Stimulated activated naive CD4-positive, alpha-beta T cell (primary cell): ENCODE results near the gene FHL2.
A peak's percentile ranks its signal among the peaks of the same experiment; 100 is the strongest.
"Not testable (repeated sequence)": the region's sequence is repeated elsewhere in the genome, so short reads cannot be mapped to it uniquely, and the experiment has no call there.

Source experiments
- DNase-seq, 6 experiments: peaks; one replicate each; lab custom pipeline; 2025; lab: John Stamatoyannopoulos, UW

The FHL2 gene

DNA sequence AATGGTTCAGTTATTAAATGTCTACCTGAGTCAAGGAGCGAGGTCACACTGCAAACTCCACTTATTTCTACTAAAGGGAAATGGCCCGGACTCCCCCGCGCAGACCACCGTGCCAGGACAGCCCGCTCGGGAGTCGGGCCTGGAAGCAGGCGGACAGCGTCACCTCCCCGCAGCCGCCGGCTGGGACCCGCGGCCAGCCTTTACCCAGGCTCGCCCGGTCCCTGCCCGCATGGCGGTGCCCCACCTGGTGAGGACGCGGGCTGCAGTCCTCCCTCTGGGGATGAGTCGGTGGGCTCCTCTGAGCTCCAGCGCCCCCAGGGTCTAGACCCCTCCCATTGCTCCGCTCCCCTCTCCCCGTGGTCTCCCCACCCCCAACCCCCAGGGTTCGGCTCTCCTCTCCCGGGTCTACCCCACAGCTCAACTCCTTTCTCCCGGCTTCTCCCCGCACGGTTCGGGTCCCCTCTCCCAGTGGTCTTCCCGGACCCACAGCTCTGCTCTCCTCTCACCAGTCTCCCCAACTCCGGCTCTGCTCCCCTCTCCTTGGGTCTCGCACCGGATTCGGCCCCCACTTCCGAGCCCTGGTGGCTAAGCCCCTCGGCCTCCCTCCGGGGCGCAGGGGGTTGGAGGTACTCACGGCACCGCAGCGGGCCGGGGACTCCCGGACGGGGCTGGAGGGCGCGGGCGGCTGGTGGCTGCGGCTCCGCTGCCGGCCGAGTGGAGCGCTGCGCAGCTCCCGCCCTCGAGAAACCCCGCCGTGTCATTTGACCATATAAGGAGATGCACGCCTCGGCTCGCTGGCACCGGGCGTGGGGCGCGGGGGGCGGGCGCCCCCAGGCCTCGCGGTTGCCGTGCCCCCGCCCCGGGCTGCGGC, at the start of gene FHL2:
Gene FHL2, minus strand, starts transcription at position 716 of the 871 bp plus-strand sequence. CDS start 12,535 bp downstream, outside the sequence.
- peak; percentile 37 to 80 (median 64) for DNase-seq

GRCh38 chr2:105447476-105447875, 48.6 kb upstream of the FHL2 start:
- no peak for DNase-seq

GRCh38 chr2:105446501-105446900, 47.6 kb upstream of the FHL2 start:
- no peak for DNase-seq

- DNase-seq, result no peak
Measured at GRCh38 chr2:105445976-105446375, 47.1 kb upstream of the FHL2 start.

- DNase-seq, result no peak
Measured at GRCh38 chr2:105445498-105445897, 46.6 kb upstream of the FHL2 start.

GRCh38 chr2:105443617-105444598, 45.1 kb upstream of the FHL2 start:
- DNase-seq, result no peak

DNA sequence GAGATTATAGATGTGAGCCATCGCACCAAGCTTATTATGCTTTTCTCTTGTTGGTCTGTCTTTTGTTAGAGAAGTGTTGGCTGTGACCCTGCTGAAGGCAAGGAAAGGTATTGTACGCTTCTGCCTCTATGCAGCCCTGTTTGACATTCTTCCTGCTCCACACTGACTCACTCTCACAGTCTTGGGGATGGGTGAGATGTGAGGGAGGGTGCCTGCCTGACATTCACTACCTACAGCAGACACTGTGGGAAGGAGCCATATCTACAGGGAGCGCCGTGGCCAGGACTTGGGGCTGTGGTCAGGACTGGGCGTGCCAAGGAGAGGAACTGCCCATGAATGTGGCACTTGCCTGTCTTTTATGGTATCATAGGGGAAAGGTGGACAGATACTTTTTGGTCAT, 43.9 kb upstream of the FHL2 start:
- DNase-seq, result no peak

DNA sequence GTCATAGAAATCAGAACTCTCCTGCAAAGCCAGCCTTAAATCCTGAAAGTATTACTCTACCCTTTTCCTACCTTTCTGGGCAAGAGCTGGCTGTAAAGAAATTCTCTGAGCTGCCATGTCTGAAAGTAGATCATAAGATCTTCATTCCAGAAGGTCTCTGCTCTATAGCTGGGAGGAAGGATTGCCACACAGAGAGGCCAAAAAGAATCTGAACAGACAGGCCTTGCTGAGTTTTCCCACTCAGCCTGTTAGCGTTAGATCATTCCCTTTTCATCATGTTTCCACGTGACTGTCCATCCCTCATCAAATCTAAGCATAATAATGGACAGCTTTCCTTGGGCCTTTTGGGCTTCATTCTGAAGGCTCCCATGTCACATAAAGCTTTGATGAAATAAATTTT, 43.2 kb upstream of the FHL2 start:
- DNase-seq, result no peak

DNA sequence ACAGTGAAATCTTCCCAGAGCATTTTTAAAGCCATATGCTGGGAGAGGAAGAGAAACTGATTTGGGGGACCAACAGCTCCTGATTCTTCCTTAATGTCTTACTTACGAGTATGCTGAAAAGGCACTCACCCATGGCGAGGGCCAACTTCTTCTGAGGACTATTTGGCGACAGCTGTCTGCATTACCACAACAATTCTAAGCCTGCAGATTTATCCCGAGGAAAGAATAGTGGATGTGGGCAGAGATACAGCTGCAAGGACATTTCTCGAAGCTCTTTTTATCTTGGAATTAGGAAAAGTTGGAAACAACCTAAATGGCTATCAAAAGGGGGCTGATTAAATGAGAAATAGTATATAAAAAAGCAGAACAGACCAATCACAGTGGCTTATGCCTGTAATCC, 40.3 kb upstream of the FHL2 start:
- no peak for DNase-seq

GRCh38 chr2:105438104-105438929, 39.5 kb upstream of the FHL2 start:
- DNase-seq, result no peak

DNA sequence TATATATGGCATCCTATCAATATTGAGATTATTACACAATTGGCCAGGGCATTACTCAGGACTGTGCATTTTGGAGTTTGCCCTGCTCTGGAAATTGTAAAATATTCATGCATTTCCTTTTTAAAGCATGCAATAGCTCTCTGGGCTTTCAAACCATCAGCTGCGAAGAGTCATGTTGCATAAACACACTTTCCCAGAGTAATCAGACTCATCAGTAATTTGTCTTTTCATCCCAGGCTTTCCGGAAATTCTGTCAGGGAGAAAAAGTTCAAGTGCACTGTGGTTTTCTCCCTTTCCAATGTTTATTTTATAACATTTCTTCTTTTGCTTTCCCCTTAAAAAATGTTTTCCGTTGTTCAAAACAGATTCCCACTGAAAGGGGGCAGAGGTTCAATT, 38.9 kb upstream of the FHL2 start:
- DNase-seq, result no peak

DNA sequence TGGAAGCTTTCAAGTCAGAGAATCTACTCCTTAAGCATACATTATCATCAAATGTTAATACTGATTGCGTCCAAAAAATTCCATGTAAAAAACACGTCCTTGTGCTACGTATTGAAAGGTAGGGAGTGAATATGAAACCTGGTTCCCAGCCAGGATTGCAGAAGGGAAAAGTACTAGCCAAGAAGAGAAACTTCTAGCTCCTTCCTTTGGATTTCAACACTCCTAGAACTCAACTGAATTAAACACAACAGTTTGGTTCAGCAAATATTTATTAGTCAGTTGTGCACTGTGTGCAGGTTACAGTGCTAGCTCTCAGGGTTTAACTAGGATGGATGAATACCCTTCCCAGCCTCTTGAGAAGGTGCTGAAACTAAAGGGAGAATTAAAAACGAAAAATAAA, 33.9 kb upstream of the FHL2 start:
- DNase-seq, result no peak

- no peak for DNase-seq
Measured at GRCh38 chr2:105432044-105432399, 33.2 kb upstream of the FHL2 start.

GRCh38 chr2:105431367-105432043, 32.7 kb upstream of the FHL2 start:
- no peak for DNase-seq

DNA sequence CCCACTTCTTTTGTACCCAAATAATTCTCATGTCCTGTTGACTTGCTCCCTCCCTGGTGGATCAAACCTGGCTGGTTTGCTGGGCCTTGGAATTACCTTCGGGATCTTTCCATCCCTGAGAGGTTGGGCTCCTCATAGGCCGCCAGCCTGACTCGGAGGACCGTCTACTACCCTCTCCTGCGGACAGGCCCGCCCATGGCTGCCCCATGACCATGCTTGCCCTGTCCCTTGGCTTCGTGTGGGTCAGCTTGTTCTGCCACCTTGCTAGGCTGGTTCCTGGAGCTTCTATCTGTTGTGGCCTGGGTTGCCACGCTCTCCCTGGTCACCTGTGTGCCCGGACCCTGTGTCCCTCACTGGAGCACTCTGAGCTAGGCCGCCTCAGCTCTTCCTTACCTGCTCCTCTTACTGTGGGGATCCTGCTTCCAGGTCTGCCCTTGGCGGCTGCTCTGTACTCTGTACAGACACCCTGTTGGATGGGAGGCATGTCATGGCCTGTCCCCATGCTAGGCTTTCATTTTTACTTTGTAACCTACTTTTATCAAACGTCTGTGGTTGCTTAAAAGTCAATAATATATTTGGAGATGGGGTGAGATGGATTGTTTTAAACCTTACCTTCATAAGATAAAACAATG, 29.7 kb upstream of the FHL2 start:
- no peak for DNase-seq

DNA sequence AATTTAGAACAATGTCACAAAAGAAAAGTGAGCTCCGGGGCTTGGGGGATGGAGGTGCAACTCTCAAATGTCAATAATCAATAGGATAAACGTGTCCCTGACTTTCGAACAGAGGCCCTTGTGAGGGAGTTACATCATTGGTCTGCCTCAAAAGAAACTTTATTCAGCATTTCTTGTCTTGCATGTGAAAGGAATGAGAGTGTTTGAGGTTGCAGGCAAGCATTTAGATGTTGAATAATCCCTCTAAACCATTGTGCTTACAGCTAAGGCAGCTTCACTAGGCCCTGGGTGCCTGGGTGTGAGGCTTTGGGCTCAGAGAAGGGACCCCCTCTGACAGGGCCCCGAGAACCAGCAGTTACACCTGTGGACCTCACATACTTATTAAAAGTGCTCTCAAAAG, 28.6 kb upstream of the FHL2 start:
- DNase-seq, result no peak

DNA sequence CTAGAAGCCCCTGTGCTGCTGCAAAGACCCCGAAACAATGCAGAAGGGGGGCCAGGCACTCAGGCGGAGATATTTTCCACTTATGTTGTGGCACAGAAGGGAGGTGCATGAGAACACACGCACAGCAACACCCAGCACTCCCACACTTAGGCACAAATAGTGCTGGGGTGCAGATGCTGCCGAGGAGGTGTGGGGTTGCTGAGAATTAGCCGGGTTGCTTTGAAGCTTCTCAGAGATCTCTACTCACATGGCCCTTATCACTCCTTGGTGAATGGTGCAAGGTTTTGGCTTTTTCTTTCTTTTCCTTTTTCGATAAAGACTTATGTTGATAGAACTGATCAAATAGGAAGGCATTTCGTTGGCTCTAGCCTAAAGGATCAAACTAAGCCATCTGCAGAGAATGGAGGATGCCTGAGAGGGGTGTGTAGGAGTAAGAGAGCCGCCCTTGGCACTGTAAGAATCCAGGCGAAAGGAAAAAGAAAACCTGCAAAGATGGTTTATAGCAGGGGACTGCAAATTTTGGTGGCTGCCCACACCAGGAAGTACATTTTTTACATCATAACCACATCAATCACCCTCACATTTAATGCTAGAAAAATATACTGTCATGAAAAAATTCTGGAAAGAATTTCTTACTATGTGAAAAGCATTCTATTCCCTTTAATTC, 27.9 kb upstream of the FHL2 start:
- peak in 3 of 6 experiments; percentile 24 to 53 (median 32) for DNase-seq

- peak in 1 of 6 experiments; percentile 13 for DNase-seq
Measured at GRCh38 chr2:105425936-105426625, 27.2 kb upstream of the FHL2 start.

GRCh38 chr2:105424836-105425235, 26.0 kb upstream of the FHL2 start:
- not testable (repeated sequence) for DNase-seq

DNA sequence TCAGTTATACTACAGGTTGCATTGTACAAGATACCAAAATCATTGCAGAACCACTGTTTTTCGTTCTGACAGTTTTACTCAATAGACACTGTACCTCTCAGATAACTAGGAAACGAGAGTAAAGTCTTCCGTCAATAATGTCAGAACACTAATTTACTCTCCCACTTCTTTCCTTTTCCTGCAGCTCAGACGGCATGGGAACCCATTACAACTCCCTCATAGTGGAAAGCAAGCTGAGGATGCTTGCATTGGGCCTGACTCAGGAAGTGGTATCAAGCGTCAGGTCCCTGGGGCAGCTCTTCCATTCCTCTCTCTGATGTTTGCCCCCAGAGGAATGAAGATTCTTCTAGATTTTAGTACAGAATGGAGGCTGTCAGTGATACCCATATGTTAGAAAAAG, 23.9 kb upstream of the FHL2 start:
- DNase-seq, result no peak
